ENCODE data around the gene TMEM244. TPM values are rescaled to one million over a fixed set of nuclear protein-coding genes. Genes with fewer than 3 reads are reported as not detected.

The TMEM244 gene
- total and polyA plus RNA-seq, 9 of the 15 experiments (the other 6 are each of a cell fraction or from before 2014, with no cell fraction given), result not detected

GRCh38 chr6:129866256-129866655, 5.1 kb upstream of the TMEM244 start (continued):
- TF ChIP-seq CTCFL (IDR thresholded peaks at IDR 0.05; ENCODE audit: borderline replicate concordance, insufficient read depth, low read depth, low read length, poor library complexity, severe bottlenecking) (no peak), ARHGAP35 (IDR thresholded peaks at IDR 0.05; ENCODE audit: partially characterized antibody) (no peak), SMARCC2 (IDR thresholded peaks at IDR 0.05; ENCODE audit: low read depth) (no peak), GABPB2 (CRISPR knock-in tag; conservative IDR thresholded peaks at IDR 0.05) (no peak), PTRF (tag; IDR thresholded peaks at IDR 0.05) (no peak)

- ChIA-PET CTCF (ENCODE audit: low intra/inter-chr PET ratio) (interaction anchor here (0.6 to 2.7 kb wide), 3 partner anchors 266 to 365 kb away, joined by 3 to 20 read pairs (median 5); no protein-coding TSS in a partner anchor), POLR2A (interaction anchor here (1.5 to 1.6 kb wide), 2 partner anchors 11 to 367 kb away, joined by 3 read pairs; no protein-coding TSS in a partner anchor)
- no peaks in the 10 kb centered on the region for H4K20me1 ChIP-seq (replicated peaks; ENCODE audit: control insufficient read depth, insufficient read depth, low read length)
- H3K9me1 ChIP-seq (ENCODE audit: control insufficient read depth, insufficient read depth, low read length), result no peaks in the 10 kb centered on the region
- WGBS (ENCODE audit: insufficient coverage, low coverage, missing lambda C conversion rate), result 29% methylated on average over 4 of the region's 4 CpGs
- no peaks in the 10 kb centered on the region for H3K27me3 ChIP-seq (ENCODE audit: control insufficient read depth in 2 of 2, insufficient read depth in 2 of 2, low read length in 2 of 2)
- no peak overlapping the region for H3K4me2 ChIP-seq (ENCODE audit: insufficient read depth, low read length)
- in situ Hi-C loops (cut with MboI), result no loop called here
- H3K36me3 ChIP-seq (ENCODE audit: control insufficient read depth, insufficient read depth, low read length), result no peaks in the 10 kb centered on the region
- intact Hi-C loops (cut with micrococcal nuclease), result loop anchor here (1.0 to 5.0 kb wide), 5 partner anchors 98 to 366 kb away; no protein-coding TSS in a partner anchor
- no peaks in the 10 kb centered on the region for H3K9me3 ChIP-seq (replicated peaks; ENCODE audit: control insufficient read depth, insufficient read depth, low read depth, low read length)
- no peak overlapping the region for H3K4me3 ChIP-seq
- no peak overlapping the region for H3K9ac ChIP-seq (ENCODE audit: insufficient read depth in 1 of 2, low read depth in 2 of 2, low read length in 2 of 2)
- ATAC-seq (peak; percentile 99), DNase-seq (ENCODE audit: extremely low read depth in 1 of 4, low spot score in 3 of 4) (peak; percentile 33 to 58 (median 52)), FAIRE-seq (peak; percentile 82)
- no peak overlapping the region for H2AFZ ChIP-seq (ENCODE audit: low read depth, low read length)
- no peaks in the 10 kb centered on the region for H3K79me2 ChIP-seq (ENCODE audit: control insufficient read depth, insufficient read depth, low read length)
- no peaks in the 10 kb centered on the region for H3K4me1 ChIP-seq (replicated peaks in 1 of 2; ENCODE audit: control insufficient read depth in 2 of 2, insufficient read depth in 2 of 2, low read length in 2 of 2)
- no TSS peak for BruUV-seq (replicated peaks)
- H3K27ac ChIP-seq (ENCODE audit: extremely low read depth, low read depth, low read length), result no peak overlapping the region
- TF ChIP-seq CBX3 (IDR thresholded peaks at IDR 0.05; ENCODE audit: borderline replicate concordance in 1 of 2, low read length in 2 of 2), result 0 out of 3 replicates have a peak, but pooled peaks of 1 of the 2 experiments have one; percentile 15
- peak; percentile 64 for TF ChIP-seq RBM25 (IDR thresholded peaks at IDR 0.05; ENCODE audit: low read depth, low read length, severe bottlenecking)
- TF ChIP-seq CC2D1A (IDR thresholded peaks at IDR 0.05), result peak; percentile 86
- TF ChIP-seq STAT5A (IDR thresholded peaks at IDR 0.05; ENCODE audit: borderline replicate concordance, low read length), result no peak
- TF ChIP-seq ZNF778 (CRISPR knock-in tag; IDR thresholded peaks at IDR 0.05), result no peak
- no peak for TF ChIP-seq NFE2 (IDR thresholded peaks at IDR 0.05; ENCODE audit: low read depth)
- peak; percentile 48 to 74 (median 53); a peak in 5 of 6 replicates for TF ChIP-seq CTCF (IDR thresholded peaks at IDR 0.05 in 2 of 3, conservative IDR thresholded peaks at IDR 0.05 in 1 of 3; ENCODE audit: insufficient read depth in 2 of 3, low read depth in 1 of 3, low read length in 3 of 3)
- TF ChIP-seq SLC30A9 (CRISPR knock-in tag; IDR thresholded peaks at IDR 0.05), result no peak
- no peak for TF ChIP-seq U2AF1 (optimal IDR thresholded peaks at IDR 0.05; ENCODE audit: low read depth, low read length)
- TF ChIP-seq KLF16 (IDR thresholded peaks at IDR 0.05), result no peak
- TF ChIP-seq FOXO4 (CRISPR knock-in tag; IDR thresholded peaks at IDR 0.05), result no peak
These were observed 3.9 kb upstream of the TMEM244 start for GRCh38 chr6:129865013-129865412.

All from K562 (cell line).